Karpas-422 (cell line): Measurements from ENCODE around the gene PXDN. TPM values are rescaled to one million over a fixed set of nuclear protein-coding genes. Genes with fewer than 3 reads are reported as not detected.
"Not testable (repeated sequence)": the region's sequence is repeated elsewhere in the genome, so short reads cannot be mapped to it uniquely, and the experiment has no call there.

Source experiments
- DNase-seq: peaks from one replicate; pipeline ENCODE4 v3.0.0-alpha.2; 2015
- H2AFZ ChIP-seq: fragments of 200-600 bp; sonication (generic); 2 replicates; pipeline ENCODE4 v1.6.1; 2014; ENCODE audit warnings: antibody characterized with exemption, low read length, mixed read lengths
- H3K27ac ChIP-seq: fragments of 200-600 bp; sonication (generic); 2 replicates; pipeline ENCODE4 v1.5.1; 2014; ENCODE audit warnings: mild to moderate bottlenecking, low read length, moderate library complexity
- H3K27me3 ChIP-seq: fragments of 200-600 bp; sonication (generic); 2 replicates; pipeline ENCODE4 v1.6.1; 2014; ENCODE audit warnings: low read length, mixed read lengths
- H3K36me3 ChIP-seq: fragments of 200-600 bp; sonication (generic); 2 replicates; pipeline ENCODE4 v1.6.1; 2014; ENCODE audit warnings: low read length, mixed read lengths; ENCODE audit not compliant: insufficient read depth
- H3K4me1 ChIP-seq: fragments of 200-600 bp; sonication (generic); 2 replicates; pipeline ENCODE4 v1.6.1; 2014; ENCODE audit warnings: mild to moderate bottlenecking, low read length, mixed read lengths
- H3K4me2 ChIP-seq: fragments of 200-600 bp; sonication (generic); 2 replicates; pipeline ENCODE4 v1.6.1; 2014; ENCODE audit warnings: low read length, low read depth, mild to moderate bottlenecking; ENCODE audit not compliant: poor library complexity, severe bottlenecking
- H3K4me3 ChIP-seq: fragments of 200-600 bp; sonication (generic); 2 replicates; pipeline ENCODE4 v1.5.1; 2014; ENCODE audit warnings: mild to moderate bottlenecking, antibody characterized with exemption, low read length, mixed read lengths
- H3K79me2 ChIP-seq: fragments of 200-600 bp; sonication (generic); 2 replicates; pipeline ENCODE4 v1.6.1; 2014; ENCODE audit warnings: mild to moderate bottlenecking, low read length, mixed read lengths
- H3K9ac ChIP-seq: fragments of 200-600 bp; sonication (generic); 2 replicates; pipeline ENCODE4 v1.6.0; 2014; ENCODE audit warnings: low read length
- H3K9me2 ChIP-seq: fragments of 200-600 bp; sonication (generic), shearing (Covaris generic); replicated peaks from 2 replicates; pipeline ENCODE4 v1.6.0; 2014; ENCODE audit warnings: mild to moderate bottlenecking, low read length, moderate library complexity; ENCODE audit not compliant: insufficient read depth
- H3K9me3 ChIP-seq: fragments of 300-700, 200-600 bp; sonication (generic); 2 replicates; pipeline ENCODE4 v1.6.1; 2014; ENCODE audit warnings: low read length, mixed read lengths
- H4K20me1 ChIP-seq: fragments of 200-600 bp; sonication (generic); 2 replicates; pipeline ENCODE4 v1.6.1; 2014; ENCODE audit warnings: mild to moderate bottlenecking, antibody characterized with exemption, low read length, low read depth; ENCODE audit not compliant: insufficient read depth
- total RNA-seq: library from RNA; depleted of rRNA; stranded (reverse); fragments of >200 nt; shearing (Covaris generic); gene quantifications from 2 replicates; pipeline ENCODE4 v1.2.3, GENCODE V29; 2014; ENCODE audit warnings: low replicate concordance

Gene PXDN
- total RNA-seq, 1 experiment from 2014 or later, result not detected

DNA sequence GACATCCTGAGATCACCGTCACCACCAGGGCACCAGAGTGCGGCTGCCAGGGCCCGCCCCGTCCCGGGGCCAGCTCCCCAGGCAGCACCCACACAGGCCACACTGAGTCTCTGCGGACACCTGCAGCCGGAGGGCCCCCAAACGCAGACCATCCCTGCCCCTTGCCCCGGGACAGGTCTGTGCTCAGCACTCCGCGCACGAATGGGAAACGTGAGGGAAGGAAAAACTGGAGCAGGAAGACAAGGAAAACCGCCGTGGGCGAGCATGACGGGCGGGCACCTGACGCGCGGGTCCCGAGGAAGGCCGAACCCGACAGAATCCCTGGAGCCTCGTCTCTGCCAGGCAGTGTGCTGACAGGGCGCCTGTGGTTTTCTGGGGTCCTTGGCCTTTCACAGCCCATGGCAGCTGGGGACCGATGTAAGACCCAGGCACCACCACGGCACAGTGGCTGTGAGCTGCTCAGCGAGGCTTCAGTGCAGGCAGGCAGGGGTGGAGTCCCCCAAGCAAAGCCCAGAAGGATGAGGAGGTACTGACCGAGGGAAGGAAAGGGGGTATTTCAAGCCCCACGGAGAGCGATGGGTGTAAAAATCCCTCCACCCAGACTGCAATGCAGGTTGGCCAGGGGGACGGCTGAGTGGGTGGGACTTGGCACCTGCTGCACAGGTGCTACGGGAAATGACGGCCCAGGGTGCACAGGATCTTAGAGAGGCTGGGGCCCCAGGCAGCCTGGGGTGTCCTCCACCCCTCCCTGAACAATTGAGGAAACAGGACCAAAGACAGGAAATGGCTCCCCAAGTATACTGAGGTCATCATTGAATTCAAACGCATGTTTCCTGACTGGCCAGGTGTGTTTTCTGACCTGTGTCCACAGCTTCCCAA is 59.0 kb downstream of the PXDN start:
- H3K9me2 ChIP-seq, result no peaks in the 10 kb centered on the region
- no peak overlapping the region for H3K4me3 ChIP-seq
- no peaks in the 10 kb centered on the region for H4K20me1 ChIP-seq
- H3K27me3 ChIP-seq, result no peaks in the 10 kb centered on the region
- H2AFZ ChIP-seq, result no peak overlapping the region
- no peaks in the 10 kb centered on the region for H3K79me2 ChIP-seq
- no peaks in the 10 kb centered on the region for H3K4me1 ChIP-seq
- H3K27ac ChIP-seq, result no peak overlapping the region
- H3K9ac ChIP-seq, result no peak overlapping the region
- H3K36me3 ChIP-seq, result no peaks in the 10 kb centered on the region
- no peaks in the 10 kb centered on the region for H3K9me3 ChIP-seq
- H3K4me2 ChIP-seq, result no peak overlapping the region
- DNase-seq, result no peak

DNA sequence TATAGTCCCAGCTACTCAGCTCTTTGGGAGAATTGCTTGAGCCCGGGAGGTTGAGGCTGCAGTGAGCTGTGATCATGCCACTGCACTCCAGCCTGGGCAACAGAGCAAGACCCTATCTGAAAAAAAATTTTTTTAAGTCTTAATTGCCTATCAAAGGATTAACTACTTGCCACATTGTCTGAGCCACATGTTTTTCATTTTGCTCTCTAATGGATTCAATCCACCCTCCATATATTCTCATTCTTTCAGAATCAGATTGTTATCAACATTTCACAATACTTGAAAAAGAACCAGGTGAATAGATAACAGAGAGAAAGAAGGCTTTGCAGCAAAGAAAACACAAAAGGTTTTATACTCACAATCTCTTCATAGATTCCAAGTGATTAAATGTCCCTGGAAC is 61.0 kb downstream of the PXDN start:
- Histone ChIP-seq H3K27ac (no peak overlapping the region), H3K4me3 (no peak overlapping the region), H3K4me1 (no peaks in the 10 kb centered on the region), H3K9me2 (no peaks in the 10 kb centered on the region), H3K36me3 (no peaks in the 10 kb centered on the region), H4K20me1 (no peaks in the 10 kb centered on the region), H3K9me3 (no peaks in the 10 kb centered on the region), H3K9ac (no peak overlapping the region), H3K79me2 (no peaks in the 10 kb centered on the region), H3K4me2 (no peak overlapping the region), H3K27me3 (no peaks in the 10 kb centered on the region), H2AFZ (no peak overlapping the region)
- DNase-seq, result no peak

DNA sequence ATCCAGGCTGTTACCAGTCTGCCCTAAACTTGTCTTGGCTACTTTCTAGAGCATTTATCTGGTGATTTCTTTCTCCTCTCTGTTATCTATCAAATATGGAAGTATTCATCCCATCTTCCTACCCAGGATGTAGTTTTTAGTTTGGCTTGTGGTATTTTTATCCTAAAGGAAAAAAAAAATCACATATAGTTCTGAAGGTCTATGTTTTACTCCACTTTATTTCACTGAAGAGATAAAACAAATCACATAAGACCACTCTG is 62.2 kb downstream of the PXDN start:
- no peaks in the 10 kb centered on the region for H3K4me1 ChIP-seq
- H4K20me1 ChIP-seq, result no peaks in the 10 kb centered on the region
- no peak for DNase-seq
- no peak overlapping the region for H3K9ac ChIP-seq
- no peak overlapping the region for H3K27ac ChIP-seq
- no peak overlapping the region for H3K4me3 ChIP-seq
- no peaks in the 10 kb centered on the region for H3K9me2 ChIP-seq
- H3K4me2 ChIP-seq, result no peak overlapping the region
- no peaks in the 10 kb centered on the region for H3K27me3 ChIP-seq
- no peaks in the 10 kb centered on the region for H3K9me3 ChIP-seq
- no peaks in the 10 kb centered on the region for H3K36me3 ChIP-seq
- no peak overlapping the region for H2AFZ ChIP-seq
- no peaks in the 10 kb centered on the region for H3K79me2 ChIP-seq

DNA sequence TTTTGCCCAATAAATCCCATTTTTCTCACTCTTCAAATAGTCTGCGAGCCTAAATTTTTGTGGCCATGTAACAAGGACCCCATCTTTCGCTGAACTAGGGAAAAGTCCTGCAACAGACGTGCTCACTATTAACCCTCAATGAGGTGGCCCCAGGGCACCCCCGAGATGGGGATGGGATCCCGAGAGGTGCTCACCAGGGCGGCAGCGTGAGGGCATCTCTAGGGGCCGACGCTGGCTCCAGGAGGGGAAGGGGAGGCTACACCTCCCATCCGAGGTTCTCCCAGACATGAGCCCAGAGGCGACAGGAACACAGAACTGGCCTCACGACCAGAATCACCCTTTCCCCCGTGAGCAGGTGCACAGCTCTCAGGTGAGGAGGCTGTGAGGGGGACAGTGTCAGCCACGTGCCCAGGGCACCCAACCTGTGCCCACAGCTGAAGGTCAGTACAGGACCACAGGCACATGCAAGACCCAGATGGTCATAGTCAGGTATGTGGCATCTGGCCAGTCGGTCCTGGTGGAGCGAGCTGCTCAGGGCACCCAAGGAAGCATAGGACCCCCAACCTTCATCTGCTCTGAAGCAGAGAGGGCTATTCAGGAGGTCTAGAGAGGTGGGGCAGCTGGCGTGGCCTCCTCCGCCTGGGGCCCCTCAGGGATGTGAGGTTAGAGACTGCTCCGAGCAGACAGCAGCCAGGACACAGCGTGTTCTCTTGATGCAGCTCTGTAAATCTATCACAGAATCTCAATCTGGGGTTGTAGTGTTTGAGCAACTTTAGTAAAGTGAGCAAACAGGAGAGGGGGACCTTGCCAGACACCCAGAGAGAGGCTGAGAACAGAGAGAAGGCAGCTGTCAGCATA is 62.8 kb downstream of the PXDN start:
- Histone ChIP-seq H3K4me1 (no peaks in the 10 kb centered on the region), H3K79me2 (no peaks in the 10 kb centered on the region), H3K9ac (no peak overlapping the region), H3K9me2 (no peaks in the 10 kb centered on the region), H3K9me3 (no peaks in the 10 kb centered on the region), H3K4me2 (no peak overlapping the region), H3K27me3 (no peaks in the 10 kb centered on the region), H3K36me3 (no peaks in the 10 kb centered on the region), H4K20me1 (no peaks in the 10 kb centered on the region), H3K27ac (no peak overlapping the region), H2AFZ (no peak overlapping the region), H3K4me3 (no peak overlapping the region)
- no peak for DNase-seq

DNA sequence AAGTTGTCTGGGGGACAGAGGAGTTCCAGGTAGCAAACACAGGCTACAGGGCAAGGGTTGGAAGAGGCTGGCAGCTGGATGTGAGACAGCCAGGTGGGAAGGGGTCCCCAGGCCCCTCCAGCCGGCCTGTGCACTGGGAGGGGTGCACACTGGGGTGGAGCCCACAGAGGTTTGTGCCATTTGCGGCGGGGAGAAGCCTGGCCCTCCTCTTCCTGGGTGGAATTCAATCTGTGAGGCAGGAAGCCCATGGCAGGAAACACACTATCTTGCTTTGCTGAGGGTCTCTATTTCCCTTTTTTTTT is 63.3 kb downstream of the PXDN start:
- no peak overlapping the region for H2AFZ ChIP-seq
- no peak overlapping the region for H3K4me2 ChIP-seq
- no peak overlapping the region for H3K27ac ChIP-seq
- H3K4me1 ChIP-seq, result no peaks in the 10 kb centered on the region
- no peaks in the 10 kb centered on the region for H3K36me3 ChIP-seq
- H3K79me2 ChIP-seq, result no peaks in the 10 kb centered on the region
- no peaks in the 10 kb centered on the region for H3K27me3 ChIP-seq
- no peaks in the 10 kb centered on the region for H3K9me2 ChIP-seq
- no peak for DNase-seq
- H3K9ac ChIP-seq, result no peak overlapping the region
- H4K20me1 ChIP-seq, result no peaks in the 10 kb centered on the region
- no peaks in the 10 kb centered on the region for H3K9me3 ChIP-seq
- H3K4me3 ChIP-seq, result no peak overlapping the region

DNA sequence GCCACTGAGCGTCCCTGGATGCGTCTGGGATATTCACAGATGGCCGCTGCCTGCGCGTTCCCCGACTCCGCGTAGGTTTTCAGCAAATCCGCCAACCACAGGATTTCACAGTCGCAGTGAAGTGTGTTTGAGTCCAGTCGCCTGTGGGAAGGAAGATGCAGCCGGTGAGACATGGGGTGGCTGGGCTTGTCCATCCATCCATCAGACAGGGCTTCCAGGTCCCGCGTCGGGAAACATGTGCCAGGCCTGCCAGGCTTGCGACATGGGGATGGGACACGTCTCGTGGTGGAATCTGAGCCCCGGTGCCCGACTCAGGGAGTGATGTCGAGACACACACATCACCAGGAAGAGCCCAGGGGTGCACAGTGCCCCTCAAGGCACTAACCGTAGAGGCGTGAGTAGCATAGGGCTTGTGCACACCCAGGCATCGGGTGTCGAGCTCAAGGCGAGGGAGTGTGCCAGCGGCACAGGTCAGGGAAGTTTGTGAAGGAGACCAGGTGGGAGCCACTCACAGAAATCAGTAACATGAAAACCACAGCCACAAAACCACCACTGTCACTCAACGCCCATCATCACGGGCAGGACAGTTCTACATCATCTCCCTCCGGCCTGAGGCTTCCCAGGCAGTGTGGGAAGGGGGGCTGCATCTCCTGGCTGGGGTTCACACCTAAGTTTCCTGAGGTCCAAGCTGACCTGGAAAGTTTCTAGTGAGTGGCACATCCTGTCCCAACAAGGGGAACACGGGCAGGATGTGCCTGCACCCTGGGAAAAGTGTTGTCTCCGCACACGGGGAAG is 63.9 kb downstream of the PXDN start:
- Histone ChIP-seq H2AFZ (no peak overlapping the region), H3K36me3 (no peaks in the 10 kb centered on the region), H3K4me3 (no peak overlapping the region), H3K4me1 (no peaks in the 10 kb centered on the region), H3K27me3 (no peaks in the 10 kb centered on the region), H3K27ac (no peak overlapping the region), H4K20me1 (no peaks in the 10 kb centered on the region), H3K9ac (no peak overlapping the region), H3K9me3 (no peaks in the 10 kb centered on the region), H3K9me2 (no peaks in the 10 kb centered on the region), H3K79me2 (no peaks in the 10 kb centered on the region), H3K4me2 (no peak overlapping the region)
- DNase-seq, result no peak

DNA sequence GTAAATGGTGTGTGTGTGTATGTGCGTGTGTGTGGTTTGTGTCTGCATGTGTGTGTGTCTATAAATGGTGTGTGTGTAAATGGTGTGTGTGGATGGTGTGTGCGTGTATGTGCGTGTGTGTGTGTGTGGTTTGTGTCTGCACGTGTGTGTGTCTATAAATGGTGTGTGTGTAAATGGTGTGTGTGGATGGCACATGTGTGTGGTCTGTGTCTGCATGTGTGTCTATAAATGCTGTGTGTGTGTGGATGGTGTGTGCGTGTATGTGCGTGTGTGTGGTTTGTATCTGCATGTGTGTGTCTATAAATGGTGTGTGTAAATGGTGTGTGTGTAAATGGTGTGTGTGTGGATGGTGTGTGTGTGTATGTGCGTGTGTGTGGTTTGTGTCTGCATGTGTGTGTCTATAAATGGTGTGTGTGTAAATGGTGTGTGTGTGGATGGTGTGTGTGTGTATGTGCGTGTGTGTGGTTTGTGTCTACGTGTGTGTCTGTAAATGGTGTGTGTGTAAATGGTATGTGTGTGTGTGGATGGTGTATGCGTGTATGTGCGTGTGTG is 64.8 kb downstream of the PXDN start:
- H3K9me3 ChIP-seq, H2AFZ ChIP-seq, H3K9me2 ChIP-seq, DNase-seq, H4K20me1 ChIP-seq, H3K27ac ChIP-seq, H3K27me3 ChIP-seq, H3K4me1 ChIP-seq, H3K9ac ChIP-seq, H3K4me2 ChIP-seq, H3K4me3 ChIP-seq, H3K36me3 ChIP-seq, H3K79me2 ChIP-seq: not testable (repeated sequence)

DNA sequence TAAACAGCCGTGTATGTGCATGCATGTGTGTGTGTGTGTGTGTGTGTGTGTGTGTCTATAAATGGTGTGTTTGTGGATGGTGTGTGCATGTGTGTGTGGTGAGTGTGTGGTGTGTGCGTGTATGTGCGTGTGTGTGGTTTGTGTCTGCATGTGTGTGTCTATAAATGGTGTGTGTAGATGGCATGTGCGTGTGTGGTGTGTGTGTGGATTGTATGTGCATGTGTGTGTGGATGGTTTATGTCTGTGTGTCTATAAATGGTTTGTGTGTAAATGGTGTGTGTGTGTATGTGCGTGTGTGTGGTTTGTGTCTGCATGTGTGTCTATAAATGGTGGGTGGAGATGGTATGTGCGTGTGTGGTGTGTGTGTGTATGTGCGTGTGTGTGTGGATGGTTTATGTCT is 65.2 kb downstream of the PXDN start:
- not testable (repeated sequence) for H3K9me2 ChIP-seq, H3K4me1 ChIP-seq, H3K79me2 ChIP-seq, H3K27me3 ChIP-seq, H3K9ac ChIP-seq, H3K4me2 ChIP-seq, H2AFZ ChIP-seq, H4K20me1 ChIP-seq, H3K9me3 ChIP-seq, H3K27ac ChIP-seq, DNase-seq, H3K36me3 ChIP-seq, H3K4me3 ChIP-seq
